Fibroblast of skin of right biceps (primary cell): ENCODE data around the gene SPRED3.

Experiments
- DNase-seq: peaks from one replicate; pipeline ENCODE4 v3.0.0-alpha.2; 2013

The SPRED3 gene

DNA sequence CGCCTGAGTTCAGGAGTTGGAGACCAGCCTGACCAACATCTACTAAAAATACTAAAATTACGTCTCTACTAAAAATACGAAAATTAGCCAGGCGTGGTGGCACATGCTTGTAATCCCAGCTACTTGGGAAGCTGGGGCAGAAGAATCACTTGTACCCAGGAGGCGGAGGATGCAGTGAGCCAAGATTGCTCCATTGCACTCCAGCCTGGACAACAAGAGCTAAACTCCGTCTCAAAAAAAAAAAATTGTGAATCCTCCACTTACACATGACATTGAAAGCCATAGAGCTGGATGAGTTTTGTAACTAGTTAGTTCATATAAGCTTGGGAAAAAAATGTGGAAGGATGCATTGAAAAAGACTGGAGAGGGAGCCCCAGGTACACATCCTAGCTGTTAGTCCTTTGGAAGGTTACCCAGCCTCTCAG is 14.6 kb upstream of the SPRED3 start:
- no peak for DNase-seq

DNA sequence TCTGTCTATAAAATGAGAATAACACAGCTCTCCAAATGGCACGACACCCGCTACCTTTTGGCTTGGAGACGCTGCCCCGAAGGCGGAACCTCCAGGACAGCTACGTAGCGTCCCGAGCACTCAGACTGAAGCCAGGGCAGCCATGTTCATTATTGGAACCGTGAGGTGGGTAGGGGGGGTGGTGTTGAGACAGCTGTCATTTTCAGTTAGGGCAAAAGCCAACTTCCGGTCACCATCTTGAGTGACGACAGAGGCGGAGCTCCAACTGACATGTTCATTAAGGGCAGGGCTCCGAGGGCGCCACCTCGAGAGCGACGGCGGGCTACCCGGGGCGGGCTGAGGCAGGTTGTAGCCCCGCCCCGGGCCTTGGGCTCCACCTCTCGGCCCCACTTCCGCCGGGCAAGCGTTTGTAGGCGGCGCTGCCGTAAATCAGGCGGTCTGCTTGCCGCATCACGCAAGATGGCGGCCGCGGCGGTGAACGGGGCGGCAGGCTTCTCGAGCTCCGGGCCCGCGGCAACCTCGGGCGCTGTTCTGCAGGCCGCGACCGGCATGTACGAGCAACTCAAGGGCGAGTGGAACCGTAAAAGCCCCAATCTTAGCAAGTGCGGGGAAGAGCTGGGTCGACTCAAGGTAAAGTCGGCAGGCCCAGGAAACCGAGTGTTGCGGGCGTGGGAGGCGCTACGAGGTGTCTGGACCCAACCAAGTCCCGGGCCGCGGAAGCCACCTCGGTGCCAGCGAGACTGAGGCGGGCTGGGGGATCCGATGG is 14.0 kb upstream of the SPRED3 start, which contains the start of gene PSMD8:
TSS of gene PSMD8 (plus strand) at position 240 of the 766 bp plus-strand sequence. CDS start at position 271, 31 bp downstream.
- DNase-seq = peak; percentile 98

DNA sequence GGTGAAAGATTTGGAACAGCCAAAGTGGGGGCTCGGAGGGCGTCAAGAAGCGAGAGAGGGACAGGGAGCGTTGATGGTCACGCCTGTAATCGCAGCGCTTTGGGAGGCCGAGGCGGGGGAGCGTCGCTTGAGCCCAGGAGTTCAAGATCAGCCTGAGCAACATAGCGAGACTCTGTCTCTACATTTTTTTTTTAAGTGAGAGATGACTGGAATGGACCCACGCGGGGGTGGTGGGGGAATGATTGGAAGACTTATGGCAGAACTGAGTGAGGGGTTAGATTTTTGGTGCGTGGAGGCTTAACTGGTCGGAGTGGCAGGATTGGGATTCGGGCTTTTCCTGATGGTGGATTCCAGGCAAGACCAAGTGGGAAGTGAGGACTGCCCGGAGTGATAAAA is 13.4 kb upstream of the SPRED3 start:
- no peak for DNase-seq

DNA sequence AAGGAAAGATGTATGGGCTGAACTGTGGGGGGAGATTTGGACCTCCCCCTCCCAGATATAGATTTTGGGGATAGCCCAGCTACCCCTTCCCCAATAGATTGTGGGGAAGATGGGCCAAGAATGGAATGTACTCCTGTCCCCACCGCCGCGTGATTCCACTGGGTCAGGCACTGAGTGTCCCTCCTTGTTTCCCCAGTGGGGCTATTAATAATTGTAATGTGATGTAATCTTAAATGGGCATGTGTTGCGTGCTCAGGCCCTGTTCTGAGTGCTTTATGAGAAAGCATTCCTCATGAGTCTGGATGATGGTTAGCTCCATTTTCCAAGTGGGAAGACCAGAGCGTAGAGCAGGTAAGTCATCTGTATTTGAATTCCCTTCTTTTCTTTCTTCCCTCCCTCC is 12.7 kb upstream of the SPRED3 start:
- peak; percentile 24 for DNase-seq

DNA sequence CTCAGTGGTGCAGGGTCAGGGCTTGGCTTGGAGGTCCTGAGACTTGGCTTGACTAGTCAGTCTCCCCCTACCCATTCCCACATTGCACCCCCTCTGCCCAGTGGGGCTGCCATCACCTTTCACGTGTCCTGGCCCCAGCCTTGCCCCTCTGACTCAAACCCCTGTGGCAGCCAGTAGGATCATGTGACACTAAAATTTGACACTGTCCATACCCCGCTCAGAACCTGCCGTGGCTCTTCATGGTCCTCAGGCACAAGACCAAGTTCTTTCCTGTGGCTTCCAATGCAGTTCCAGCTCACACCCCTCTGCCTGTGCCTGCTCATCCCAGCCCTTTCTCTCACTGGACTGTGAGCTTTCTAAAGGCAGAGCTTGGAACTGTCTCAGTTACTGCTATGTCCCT is 11.9 kb upstream of the SPRED3 start:
- no peak for DNase-seq

DNA sequence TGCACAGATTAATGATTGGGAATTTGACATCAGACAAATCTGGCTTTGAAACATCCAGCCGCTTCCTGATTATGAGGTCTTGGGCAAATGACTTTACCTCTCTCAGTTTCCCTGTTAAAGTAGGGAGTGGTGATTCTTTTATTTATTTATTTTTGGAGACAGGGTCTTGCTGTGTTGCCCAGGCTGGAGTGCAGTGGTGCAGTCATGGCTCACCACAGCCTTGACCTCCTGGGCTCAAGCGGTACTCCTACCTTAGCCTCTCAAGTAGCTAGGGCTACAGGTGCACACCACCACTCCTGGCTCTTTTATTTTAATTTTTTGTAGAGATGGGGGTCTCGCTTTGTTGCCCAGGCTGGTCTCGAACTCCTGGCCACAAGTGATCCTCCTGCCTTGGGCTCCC is 11.4 kb upstream of the SPRED3 start:
- DNase-seq = no peak

DNA sequence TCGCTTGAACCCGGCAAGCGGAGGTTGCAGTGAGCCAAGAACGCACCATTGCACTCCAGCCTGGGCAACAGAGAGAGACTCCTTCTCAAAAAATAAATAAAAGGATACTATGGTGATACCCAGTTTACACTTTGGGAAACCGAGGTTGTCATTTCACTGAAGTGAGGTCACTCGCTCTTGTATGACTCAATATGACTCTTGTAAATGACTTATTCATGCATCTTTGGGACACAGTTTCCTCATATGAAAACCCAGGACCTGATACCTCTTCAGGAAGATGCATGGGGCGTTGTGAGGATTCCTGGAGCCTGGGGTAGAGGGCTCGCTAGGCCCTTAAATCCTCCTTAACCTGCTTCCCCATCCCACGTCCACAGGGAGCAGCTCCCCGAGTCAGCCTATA is 9.6 kb upstream of the SPRED3 start:
- no peak for DNase-seq

DNA sequence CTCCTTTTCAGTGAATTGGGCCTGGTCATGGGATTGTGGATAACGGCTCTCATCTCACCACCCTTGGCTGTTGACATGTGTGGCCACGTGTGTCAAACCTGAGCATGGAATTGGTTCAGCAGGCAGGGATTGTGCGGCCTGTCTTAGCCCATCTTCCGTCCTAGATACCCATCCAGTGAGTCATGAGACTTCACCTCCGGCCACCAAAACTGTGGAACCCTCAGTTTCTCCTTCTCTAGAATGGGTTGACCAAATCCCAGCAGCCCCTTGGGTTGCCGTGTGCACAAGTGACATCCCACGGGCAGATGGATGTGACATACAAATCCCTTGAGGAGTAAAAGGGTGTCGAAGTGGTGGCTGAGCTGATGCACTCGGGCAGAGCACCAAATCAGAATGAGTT is 7.4 kb upstream of the SPRED3 start:
- no peak for DNase-seq

DNA sequence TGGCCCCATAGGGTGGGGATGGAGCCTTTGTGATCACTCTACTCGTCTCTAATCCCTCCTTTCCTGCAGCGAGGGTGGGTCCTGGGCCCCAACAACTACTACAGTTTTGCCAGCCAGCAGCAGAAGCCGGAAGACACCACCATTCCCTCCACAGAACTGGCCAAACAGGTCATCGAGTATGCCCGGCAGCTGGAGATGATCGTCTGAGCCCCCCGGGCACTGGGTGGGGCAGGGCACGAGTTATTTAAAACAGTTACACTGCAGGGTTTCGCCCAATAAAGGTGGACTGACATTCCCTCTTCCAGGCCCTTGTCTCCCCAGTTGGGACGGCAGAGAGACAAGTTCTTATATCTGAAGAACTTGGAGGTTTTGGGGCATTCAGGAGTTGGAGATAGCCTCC is 5.3 kb upstream of the SPRED3 start:
- no peak for DNase-seq

DNA sequence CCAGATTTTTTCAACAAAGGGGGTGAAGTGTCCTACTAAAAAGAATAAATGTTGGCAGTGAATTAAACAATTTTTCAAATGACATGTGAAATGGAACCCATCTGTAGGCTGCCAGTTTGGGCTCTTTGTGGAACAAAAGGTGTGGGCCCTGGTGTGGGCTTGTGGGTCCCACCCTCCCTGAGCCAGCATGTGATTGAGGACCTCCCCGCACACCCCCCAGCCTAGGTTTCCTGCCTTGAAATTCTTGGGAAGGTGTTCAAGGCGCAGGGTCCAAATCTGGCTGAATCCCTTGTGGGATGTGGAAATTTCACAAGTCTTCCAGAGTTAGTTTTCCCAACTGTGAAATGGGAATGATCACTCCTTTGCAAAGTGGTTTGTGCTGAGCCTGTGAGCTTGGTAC is 4.8 kb upstream of the SPRED3 start:
- DNase-seq = no peak

DNA sequence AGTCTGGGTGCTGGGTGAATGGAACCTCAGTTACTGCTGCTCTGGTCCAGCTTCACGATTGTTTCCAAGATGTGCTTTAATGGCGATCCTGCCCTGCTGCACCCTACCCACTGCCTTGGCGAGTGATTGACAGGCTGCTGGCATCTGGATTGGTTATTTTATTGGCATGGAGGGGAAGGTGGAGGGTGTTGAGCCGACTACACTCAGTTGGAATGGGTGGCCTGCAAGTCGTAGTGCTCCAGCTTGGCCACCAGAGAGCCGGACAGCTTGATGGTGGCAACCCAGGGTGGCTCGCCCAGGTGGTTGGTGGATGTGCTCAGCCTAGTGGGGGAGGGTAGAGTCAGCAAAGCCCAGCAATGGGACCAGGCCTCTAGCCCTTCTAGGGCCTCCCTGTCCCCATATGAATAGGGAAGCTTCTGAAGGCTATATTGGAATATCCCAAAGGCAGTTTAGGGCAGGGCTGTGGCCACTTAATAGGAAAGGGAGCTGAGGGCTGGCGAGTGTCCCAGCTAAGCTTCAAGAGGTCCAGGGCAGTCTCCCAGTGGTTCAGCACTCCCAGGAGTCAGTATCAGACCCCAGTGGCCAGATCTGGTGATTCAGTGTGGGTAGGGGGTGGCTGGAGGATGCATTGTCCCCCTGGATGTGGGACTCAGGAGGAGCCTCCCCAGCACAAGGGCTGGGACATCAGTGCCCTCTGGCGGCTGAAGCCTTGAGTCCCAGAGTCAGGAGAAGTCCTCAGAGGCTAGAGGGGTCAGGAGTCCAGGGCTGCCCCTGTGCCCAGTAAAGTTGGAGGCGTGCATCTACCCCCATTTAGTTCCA is 4.1 kb upstream of the SPRED3 start:
- DNase-seq = peak; percentile 32

DNA sequence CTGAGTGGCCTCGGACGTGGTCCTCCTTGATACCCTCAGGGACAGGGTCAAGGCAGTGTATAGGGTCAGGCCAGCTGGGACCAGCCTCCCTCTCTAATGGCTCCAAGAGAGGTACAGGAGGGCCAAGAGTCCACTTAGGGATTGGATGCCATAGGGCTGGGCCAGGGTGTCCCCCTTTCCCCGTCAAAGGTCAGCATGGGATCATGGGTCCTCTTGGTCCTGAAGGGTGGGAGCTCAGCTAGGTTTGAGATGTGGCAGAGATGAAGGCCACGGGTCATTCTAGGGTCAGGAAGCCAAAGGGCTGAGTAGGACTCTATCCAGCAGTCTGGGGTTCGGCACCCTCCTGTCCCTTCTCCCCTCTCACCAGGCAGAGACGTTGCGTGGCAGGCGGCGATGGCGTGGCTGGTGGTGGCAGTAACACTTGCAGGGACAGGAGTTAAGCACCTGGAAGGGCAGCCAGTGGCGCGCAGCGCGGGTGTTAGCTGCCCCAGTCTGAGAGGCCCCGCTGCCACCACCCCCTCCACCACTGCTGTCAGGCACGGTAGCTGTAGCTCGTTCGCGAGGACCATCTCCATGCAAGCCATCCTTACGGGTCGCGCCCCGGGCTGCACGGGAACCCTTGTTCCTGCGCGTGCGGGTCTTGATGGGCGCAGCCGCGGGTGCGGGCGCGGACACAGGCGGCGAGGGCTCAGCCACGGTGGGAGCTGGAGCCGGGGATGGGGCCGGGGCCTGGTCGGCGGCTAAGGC is 3.3 kb upstream of the SPRED3 start:
- DNase-seq = no peak

DNA sequence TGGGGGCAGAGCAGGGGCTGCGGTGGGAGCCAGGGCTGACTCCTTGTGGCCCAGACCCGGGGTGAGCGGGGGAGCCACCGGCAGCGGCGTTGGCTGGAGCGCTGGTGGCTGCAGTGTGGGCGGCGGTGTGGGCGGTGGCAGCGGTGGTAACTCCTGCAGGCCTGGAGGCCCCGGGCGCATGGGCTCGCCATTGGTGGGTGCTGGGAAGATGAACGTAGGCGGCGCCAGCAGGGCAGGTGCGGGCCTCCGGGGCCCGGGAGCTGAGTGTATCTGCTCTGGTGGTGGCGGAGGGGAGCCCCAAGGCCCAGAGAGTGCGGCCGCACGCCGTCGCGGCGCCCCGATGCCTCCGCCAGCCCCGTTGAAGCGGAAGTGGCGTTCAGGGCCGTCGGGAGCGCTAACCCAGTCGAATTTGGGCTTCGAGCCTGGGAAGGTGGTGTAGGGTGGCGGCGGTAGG is 2.7 kb upstream of the SPRED3 start:
- DNase-seq = no peak

DNA sequence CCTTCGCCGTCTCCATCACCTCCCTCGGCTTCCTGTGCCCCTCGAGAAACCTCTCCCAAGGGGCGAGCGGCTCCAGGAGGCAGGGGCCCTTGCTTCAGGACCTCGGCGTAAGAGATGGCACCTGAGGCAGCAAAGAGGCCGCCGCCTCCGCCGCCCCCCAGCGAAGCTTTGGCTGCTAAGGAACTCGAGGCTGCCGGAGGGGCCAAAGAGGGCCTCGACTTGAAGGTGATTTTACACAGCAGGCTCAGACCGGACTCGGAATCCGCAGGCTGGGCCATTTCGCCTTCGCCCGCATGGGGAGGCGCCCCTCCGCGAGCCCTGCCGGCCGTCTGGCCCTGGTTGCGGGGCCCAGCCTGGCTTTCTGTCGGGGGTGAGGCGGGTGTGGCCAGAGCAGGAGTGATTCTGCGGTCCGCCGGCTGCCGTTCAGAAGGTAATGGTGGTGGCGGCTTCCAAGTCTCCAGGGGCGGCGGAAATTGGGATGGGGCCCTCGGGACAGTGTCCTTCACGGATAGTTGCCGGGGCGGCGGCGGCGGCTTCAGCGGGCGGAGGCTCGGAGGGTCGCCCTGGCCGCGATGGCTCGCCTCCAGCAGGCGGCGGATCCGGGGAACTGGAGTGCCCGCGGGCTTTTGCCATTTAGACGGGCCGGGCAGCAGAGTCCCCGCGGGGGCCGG is 2.1 kb upstream of the SPRED3 start:
- no peak for DNase-seq

DNA sequence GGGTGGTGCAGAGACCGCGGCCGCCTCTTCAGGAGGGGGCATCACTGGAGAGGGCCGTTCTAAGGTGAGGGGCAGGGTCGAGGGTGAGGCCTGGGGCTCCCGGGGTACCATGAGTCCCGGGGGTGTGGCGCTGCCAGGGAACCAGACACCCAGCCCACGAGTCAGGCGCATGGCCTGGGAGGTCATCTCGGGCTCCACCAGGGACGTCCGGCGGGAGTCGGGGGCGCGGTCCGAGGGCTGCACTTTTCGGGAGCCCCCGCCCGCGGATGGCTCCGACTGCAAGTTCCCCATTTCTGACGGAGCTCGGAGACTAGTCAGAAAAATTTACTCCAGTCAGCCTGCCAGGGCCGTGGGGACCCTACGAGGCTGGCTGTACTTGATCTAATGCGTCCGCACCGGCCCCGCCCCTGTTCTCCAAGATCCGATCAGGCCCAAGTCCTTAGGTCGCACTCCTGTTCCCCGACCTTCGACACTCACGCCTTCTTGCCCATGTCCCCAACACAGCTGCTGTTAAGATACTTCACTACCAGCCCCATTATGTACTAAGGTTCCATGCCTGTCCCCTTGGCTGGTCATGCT is 1.4 kb upstream of the SPRED3 start:
- no peak for DNase-seq

DNA sequence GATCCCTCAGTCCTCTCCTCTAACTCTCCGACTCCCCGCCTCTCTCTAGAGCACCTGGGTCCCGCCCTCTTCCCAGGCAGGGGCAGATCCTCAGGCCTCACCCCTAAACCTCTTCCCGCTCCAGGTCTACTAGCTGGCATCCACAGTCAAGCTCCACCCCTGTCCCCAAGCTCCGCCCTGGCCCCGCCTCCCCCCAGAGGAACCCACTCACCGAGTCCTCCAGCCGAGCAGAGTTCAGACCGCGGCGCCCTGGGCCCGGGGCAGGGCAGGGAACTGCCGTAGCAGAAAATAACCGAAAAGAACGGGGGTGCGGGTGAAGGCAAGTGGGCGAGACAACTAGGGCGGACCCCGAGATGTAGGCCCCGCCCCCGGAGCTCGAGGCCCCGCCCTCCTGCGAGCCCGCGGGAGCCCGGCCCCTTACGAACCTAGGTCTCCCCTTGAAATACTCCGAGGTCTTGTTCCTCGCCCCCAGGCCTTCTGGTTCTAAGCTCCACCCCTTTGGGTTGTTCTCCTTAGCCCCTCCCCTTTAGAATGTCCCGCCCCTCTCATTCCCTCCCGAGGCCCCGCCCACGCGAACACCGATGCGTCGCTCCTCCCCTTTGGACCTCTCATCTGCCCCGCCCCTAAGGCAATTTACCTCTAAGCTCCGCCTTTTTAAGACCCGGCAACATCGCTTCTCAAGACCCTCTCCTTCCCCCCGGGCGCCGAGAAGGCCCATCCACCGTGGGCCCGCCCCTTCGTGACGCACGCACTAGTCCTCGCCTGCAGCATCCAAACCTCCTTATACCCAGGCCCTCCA is 748 bp upstream of the SPRED3 start, which contains the start of gene GGN:
TSS of gene GGN (minus strand) at position 485 of the 799 bp plus-strand sequence. CDS start 773 bp downstream, outside the sequence.
- peak; percentile 94 for DNase-seq

DNA sequence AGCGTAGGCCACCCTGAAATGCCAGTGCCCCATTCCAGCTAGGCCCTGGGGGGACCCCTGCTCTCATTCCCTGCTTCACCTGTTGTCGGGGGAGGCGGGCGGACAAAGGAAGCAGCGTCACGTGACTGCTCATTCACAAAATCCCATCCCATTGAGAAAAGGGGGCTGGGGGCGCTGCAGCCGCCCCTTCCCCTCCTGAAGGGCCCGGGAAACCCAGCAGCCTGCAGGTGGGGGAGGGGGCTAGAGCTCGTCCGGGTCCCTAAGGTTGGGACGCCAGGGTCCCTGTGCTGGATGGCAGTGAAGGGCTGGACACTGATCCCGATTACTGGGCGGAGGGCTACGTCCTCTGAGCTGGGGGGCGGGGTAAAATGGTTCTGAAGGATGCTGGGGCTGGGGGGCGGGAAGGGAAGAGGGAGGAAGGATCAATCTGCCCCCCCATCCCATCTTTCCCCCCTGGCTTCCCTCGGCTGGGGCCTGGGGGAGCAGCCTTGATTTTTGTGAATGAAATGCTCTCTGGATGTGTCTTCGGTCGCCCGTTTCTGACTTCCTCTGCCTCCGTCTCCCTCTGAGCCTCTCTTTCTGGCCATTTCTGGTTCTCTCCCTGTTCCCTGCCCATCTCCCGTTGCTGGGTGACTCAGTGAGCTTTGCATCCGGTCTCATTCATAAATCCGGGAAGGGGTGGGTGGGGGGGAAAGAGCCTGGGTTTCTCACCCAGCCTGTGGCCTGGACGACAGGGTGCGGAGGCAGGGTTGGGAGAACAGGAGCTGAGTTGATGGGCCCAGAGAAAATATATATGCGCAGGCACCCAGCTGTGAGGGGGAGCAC is 816 bp downstream of the SPRED3 start:
- DNase-seq = peak; percentile 88

DNA sequence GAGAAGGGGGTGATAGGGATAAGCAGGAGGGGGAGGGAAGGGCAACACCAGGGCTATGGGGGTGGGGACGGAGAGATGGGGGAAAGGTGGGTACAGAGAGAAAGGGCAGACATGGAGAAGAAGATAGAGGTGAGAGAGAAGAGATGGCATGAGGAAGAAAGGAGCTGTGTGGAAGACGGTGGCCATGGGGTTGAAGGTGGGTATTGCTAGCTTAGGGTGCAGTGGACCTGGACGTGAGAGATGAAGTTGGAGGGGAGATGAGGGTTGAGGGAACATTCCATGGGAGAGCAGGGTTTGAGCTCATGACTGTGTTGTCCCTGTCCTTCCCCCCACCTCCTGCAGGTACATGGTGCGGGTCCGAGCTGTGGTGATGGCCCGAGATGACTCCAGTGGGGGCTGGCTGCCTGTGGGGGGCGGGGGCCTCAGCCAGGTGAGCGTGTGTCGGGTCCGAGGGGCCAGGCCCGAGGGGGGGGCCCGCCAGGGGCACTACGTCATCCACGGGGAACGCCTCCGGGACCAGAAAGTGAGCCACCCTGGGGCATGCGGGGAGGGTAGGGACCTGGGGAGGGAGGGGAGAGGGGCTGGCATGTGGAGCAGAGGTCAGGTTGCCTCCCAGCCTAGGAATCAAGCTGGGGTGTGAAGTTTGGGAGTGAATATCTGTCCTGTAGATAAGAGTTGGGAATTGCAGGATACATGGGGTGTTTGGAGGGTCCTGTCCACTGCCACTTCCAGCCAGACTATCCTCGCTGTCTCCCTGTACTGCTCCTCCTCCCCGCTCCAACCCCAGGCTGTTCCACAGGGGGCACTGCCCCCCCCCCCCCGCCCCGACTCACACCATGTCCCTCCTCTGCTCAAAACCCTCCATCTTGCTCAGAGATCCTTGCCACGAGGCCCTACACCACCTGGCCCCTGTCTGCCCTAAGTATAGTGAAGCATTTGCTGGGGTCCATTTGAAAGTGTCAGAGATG is 1.7 kb downstream of the SPRED3 start:
- DNase-seq = no peak

DNA sequence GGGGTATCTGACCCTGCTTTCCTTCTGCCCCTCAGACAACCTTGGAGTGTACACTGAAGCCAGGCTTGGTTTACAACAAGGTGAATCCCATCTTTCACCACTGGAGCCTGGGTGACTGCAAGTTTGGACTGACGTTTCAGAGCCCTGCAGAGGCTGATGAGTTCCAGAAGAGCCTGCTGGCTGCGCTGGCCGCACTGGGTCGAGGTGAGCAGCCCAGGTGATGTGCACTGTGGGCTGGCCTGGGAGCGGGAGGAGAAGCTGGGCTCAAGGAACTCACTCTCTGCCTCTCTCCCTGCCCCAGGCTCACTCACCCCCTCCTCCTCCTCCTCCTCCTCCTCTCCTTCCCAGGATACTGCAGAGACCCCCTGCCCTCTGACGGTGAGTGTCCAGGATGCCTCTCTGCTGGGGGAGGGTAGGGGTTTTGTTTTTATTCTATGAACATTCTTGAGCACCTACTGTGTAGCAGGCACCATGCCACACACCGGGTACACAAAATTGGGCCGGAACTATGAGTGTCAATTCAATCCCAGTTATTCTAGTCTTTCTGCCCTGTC is 3.5 kb downstream of the SPRED3 start:
- DNase-seq = no peak
